NCI-H2227 (cell line): ENCODE measurements around the gene TMEM30B.

ENCODE experiments used
- DNase-seq: peaks from one replicate; lab custom pipeline; 2025; ENCODE audit not compliant: unreplicated experiment; lab: John Stamatoyannopoulos, UW

TMEM30B gene

DNA sequence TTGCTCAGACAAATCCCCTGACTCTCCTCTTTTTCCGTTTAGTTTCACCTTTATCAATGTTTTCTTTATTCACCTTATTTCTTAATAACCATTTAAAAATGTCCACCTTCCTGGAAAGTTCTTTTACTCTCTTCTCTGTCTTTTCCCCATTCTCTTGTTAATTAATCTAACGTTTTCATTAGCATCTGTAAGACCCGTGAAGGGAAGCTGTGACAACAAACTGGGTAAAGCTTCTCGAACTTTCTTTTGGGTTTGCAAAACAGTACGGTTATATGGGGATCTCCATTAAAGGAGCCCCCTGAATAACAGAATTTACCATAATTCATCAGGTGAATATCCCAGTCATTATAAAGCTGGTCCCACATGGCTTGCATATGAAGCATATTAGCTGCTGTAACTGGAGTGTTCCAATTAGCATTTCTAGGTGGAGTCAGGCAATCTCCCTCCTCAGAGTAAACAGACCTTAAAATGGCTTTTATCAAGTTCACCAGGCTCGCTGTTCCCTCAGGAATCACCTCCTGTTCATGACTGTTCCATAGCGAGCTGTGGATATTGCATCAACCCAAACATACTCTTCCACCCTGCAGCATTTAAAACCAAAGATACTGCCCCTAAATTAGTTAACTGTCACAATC is 42.4 kb downstream of the TMEM30B start:
- no peak for DNase-seq

DNA sequence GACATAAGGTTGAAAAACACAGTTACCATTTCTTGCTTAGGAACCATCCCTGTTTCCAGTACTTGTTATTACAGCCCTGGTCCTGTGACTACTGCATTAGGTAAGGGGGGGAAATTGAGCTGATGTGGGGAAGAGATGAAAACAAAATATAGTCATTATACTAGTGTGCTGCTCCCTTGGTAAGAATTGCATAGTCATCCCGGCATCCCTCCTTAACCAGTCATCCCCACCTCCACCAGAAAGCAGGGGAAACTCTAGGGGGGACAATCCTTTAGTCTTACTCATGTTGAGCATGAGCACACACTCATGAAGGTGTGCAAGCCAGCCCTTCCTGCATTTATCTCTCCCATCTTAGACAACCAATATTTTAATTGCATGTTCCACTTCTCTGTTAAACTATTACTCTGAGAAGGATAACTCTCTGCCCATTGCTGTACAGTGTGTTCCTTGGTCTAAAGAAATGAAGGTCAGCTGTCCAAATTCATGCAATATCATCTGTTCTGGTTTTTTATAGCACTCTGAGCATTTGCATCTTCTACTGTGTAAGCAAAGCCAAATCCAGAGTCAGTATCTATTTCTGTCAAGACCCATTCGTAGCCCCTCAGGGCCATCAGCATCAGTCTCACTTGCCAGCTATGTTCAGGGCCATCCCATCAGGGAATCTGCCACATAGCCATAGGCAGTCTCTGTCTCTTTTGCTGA is 46.8 kb downstream of the TMEM30B start:
- DNase-seq = no peak

DNA sequence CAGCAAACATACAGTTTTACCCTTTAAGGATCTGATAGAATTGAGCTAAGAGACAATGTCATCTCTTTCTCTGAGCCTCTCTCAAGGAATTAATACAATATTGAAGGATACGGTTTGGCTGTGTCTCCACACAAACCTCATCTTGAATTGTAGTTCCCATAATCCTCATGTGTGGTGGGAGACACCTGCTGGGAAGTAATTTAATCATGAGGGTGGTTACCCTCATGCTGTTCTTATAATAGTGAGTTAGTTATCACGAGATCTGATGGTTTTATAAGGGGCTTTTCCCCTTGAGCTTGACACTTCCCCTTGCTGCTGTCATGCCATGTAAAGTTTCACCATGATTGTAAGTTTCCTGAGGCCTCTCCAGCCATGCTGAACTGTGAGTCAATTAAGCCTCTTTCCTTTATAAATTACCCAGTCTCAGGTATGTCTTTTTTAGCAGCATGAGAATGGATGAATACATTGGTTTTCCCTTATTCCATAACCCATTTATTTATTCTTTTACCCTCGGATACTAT is 47.6 kb downstream of the TMEM30B start:
- no peak for DNase-seq

DNA sequence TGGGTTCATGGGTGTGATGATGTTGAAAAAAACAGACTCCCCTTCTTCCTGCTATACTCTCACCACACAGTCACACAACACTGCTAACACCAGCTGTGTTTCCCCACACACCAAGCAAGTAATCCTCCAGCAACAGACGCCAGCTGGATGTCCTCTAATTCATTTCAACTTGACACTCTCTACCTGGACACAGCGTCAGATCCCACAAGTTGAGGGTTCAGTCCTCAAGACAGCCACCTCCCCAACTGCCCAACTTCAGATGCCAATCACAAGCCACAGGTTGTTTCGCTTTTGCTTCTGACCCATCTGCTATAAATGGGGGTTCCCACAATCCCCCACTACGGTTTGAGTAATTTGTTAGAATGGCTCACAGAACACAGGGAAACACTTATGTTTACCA is 49.3 kb downstream of the TMEM30B start:
- no peak for DNase-seq

DNA sequence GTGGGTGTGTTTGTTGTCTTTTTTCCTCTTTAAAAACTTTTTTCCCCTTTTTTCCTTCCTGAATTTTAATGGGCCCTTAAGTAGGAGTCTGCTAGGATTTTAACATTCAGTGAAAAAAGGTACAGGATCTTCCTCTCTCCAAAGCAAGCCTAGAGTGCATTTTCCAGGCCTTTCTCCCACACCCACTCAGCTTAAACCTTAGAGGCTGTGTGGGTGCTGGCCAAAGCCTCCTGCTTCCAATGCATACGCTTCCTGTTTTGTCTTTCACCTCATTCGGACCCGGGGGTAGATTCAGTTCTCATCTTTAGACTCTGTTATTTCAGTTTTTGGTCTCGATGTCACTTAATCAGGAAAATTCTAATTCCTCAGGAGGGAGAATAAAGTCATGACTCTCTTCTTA is 51.2 kb downstream of the TMEM30B start:
- no peak for DNase-seq

DNA sequence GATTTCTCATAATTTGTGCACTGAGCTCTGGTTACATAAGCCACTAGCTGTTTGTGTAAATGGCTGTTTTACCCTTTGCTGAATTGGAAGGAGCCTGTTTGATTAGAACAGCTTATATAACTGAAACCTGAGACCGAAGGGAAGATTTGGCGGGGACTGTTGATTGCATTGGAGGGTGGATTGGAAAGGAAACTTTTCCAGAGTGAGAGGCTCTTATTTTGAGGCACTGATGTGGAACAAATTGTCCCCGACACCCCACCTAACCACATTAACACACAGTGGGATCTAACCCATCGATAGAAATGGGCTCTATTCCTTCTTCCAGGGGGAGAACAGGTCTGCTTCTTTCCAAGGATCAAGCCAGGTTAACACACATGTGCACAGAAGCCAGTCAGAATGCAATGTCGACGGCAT is 51.7 kb downstream of the TMEM30B start:
- DNase-seq = no peak

DNA sequence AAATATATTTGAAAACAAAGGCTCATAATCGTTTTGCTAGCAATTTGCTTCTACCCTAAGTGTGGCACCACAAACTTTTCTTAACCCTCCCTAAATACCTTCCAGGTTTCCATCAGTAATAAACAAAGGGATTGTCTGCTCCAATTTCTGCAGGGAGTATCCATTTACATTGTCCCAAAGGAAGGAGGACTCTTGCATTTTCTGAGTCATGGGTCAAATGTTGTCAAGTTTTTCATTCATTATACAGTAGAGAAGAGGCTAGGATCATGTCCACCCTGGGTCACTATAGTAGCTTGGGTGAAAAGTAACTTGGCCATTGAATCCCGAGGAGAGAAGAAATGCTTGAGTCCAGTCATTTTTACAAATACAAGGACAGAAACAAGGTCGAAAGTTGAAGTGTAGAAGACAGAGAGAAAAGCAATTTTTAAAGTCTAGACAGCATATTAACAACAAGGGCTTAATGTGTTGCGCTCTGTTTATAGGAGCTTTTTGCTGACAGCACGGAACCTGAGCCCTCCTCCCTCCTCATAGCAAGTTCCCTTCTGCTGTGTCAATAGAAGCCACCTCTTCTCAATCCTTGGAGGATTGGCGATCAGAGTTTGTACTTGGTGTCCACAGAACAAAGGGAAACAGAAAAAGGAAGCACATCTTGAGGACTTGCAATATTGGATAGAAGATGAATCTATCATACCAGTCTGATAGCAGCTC is 53.1 kb downstream of the TMEM30B start:
- no peak for DNase-seq
